Iris pigment epithelial cell (primary cell): Measurements from ENCODE around the gene RBFOX2.
A peak's percentile ranks its signal among the peaks of the same experiment; 100 is the strongest.
"Not testable (repeated sequence)": the region's sequence is repeated elsewhere in the genome, so short reads cannot be mapped to it uniquely, and the experiment has no call there.

Experiments
- DNase-seq: peaks from one replicate; pipeline ENCODE4 v3.0.0-alpha.2; 2011; ENCODE audit warnings: low read depth

RBFOX2 gene

GRCh38 chr22:35775339-35775738, 253.3 kb downstream of the RBFOX2 start:
- DNase-seq = no peak

- no peak for DNase-seq
These were observed 258.6 kb downstream of the RBFOX2 start for GRCh38 chr22:35769974-35770373.

- DNase-seq = no peak
These were observed 261.7 kb downstream of the RBFOX2 start for GRCh38 chr22:35766654-35767580.

GRCh38 chr22:35761037-35761436, 267.6 kb downstream of the RBFOX2 start:
- DNase-seq = no peak

- no peak for DNase-seq
These were observed 270.2 kb downstream of the RBFOX2 start for GRCh38 chr22:35758394-35758793.

GRCh38 chr22:35756722-35757121, 271.9 kb downstream of the RBFOX2 start:
- no peak for DNase-seq

GRCh38 chr22:35754761-35755160, 273.9 kb downstream of the RBFOX2 start:
- DNase-seq = no peak

GRCh38 chr22:35752863-35753189, 275.8 kb downstream of the RBFOX2 start:
- peak; percentile 22 for DNase-seq

- DNase-seq = no peak
These were observed 276.4 kb downstream of the RBFOX2 start for GRCh38 chr22:35752006-35752862.

- no peak for DNase-seq
These were observed 278.8 kb downstream of the RBFOX2 start for GRCh38 chr22:35749808-35750207.

GRCh38 chr22:35746946-35747703, 281.5 kb downstream of the RBFOX2 start:
- DNase-seq = peak; percentile 68

GRCh38 chr22:35746248-35746647, 282.4 kb downstream of the RBFOX2 start:
- peak; percentile 14 for DNase-seq

GRCh38 chr22:35743326-35743860, 285.2 kb downstream of the RBFOX2 start:
- no peak for DNase-seq

GRCh38 chr22:35742342-35743100, 286.1 kb downstream of the RBFOX2 start:
- peak; percentile 81 for DNase-seq

- no peak for DNase-seq
These were observed 288.0 kb downstream of the RBFOX2 start for GRCh38 chr22:35740616-35741015.

GRCh38 chr22:35739931-35740380, 288.7 kb downstream of the RBFOX2 start:
- no peak for DNase-seq

GRCh38 chr22:35739076-35739930, 289.3 kb downstream of the RBFOX2 start:
- no peak for DNase-seq

- DNase-seq = not testable (repeated sequence)
These were observed 290.7 kb downstream of the RBFOX2 start for GRCh38 chr22:35737886-35738285.

GRCh38 chr22:35736701-35737100, 291.9 kb downstream of the RBFOX2 start:
- no peak for DNase-seq

- no peak for DNase-seq
These were observed 292.5 kb downstream of the RBFOX2 start for GRCh38 chr22:35736166-35736565.
